BJ (cell line): ENCODE data around the gene RAB3GAP2. TPM values are rescaled to one million over a fixed set of nuclear protein-coding genes. Genes with fewer than 3 reads are reported as not detected.
"Not testable (repeated sequence)": the region's sequence is repeated elsewhere in the genome, so short reads cannot be mapped to it uniquely, and the experiment has no call there.

Experiments used
- CTCF ChIA-PET: fragments of 350-600 bp; formaldehyde crosslinking; extraction: SDS; loops from one replicate; lab custom pipeline; 2021; ENCODE audit warnings: antibody characterized with exemption, inconsistent platforms; lab: Yijun Ruan, JAX
- POLR2A ChIA-PET: fragments of 300-600 bp; sonication (Branson Sonifier 250); formaldehyde crosslinking; extraction: SDS; loops from one replicate; lab custom pipeline; 2021; ENCODE audit warnings: antibody characterized with exemption; lab: Charles Lee
- DNase-seq: peaks from one replicate; pipeline ENCODE4 v3.0.0-alpha.2; 2011; ENCODE audit warnings: low read depth
- H3K27me3 ChIP-seq: 2 replicates; pipeline ENCODE4 v1.6.0; 2011; ENCODE audit warnings: low read length; ENCODE audit not compliant: control insufficient read depth, insufficient read depth
- H3K36me3 ChIP-seq: 2 replicates; pipeline ENCODE4 v1.5.1; 2011; ENCODE audit warnings: low read length; ENCODE audit not compliant: control insufficient read depth, insufficient read depth
- H3K4me3 ChIP-seq: 2 replicates; pipeline ENCODE4 v1.5.1; 2011; ENCODE audit warnings: low read depth, mild to moderate bottlenecking, control low read depth, low read length
- polyA plus RNA-seq: library from polyadenylated mRNA; depleted of rRNA; stranded (reverse); fragments of >200 nt; gene quantifications from 2 replicates; pipeline ENCODE4 v1.2.3, GENCODE V29; 2011
- TF ChIP-seq, protein P1 (sequence below): IDR thresholded peaks from 2 replicates; pipeline ENCODE4 v1.5.1; 2011; ENCODE audit warnings: low read depth, mild to moderate bottlenecking, control low read depth, inconsistent platforms, low read length, moderate library complexity; ENCODE audit not compliant: insufficient read depth

Gene RAB3GAP2
- polyA plus RNA-seq, 1 experiment: 25.1 TPM

DNA sequence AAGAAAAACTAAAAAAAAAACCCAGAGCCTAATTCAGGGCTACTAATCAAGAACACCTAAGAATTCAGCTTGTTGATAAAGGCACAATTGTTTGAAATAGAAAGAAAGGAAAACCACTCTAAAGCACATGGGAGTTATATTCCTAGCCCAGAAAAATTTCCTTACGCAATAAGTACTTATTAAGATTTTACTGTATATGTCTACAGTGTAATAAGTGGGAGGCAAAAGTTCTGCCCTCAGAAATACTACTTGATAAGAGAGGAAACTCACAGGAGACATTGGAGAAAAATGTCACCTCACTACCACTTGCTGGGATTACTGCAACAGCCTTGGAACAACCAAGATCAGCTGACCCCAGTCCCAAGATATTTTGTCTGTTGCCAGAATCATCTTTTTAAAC is 112.2 kb downstream of the RAB3GAP2 start:
- H3K27me3 ChIP-seq: no peaks in the 10 kb centered on the region
- DNase-seq: no peak
- ChIA-PET CTCF (interaction anchor here (1.2 to 1.4 kb wide), 2 partner anchors 29 to 615 kb away, joined by 3 read pairs; no protein-coding TSS in a partner anchor), POLR2A (interaction anchor here (0.6 kb wide), 1 partner anchor 37 kb away, joined by 3 read pairs; no protein-coding TSS in a partner anchor)
- no peak overlapping the region for H3K4me3 ChIP-seq
- TF ChIP-seq, protein P1, sequence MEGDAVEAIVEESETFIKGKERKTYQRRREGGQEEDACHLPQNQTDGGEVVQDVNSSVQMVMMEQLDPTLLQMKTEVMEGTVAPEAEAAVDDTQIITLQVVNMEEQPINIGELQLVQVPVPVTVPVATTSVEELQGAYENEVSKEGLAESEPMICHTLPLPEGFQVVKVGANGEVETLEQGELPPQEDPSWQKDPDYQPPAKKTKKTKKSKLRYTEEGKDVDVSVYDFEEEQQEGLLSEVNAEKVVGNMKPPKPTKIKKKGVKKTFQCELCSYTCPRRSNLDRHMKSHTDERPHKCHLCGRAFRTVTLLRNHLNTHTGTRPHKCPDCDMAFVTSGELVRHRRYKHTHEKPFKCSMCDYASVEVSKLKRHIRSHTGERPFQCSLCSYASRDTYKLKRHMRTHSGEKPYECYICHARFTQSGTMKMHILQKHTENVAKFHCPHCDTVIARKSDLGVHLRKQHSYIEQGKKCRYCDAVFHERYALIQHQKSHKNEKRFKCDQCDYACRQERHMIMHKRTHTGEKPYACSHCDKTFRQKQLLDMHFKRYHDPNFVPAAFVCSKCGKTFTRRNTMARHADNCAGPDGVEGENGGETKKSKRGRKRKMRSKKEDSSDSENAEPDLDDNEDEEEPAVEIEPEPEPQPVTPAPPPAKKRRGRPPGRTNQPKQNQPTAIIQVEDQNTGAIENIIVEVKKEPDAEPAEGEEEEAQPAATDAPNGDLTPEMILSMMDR: no peak
- peaks cover 4% of the 10 kb centered on the region for H3K36me3 ChIP-seq

- POLR2A ChIA-PET: no interaction called here
- peaks cover 6% of the 10 kb centered on the region for H3K36me3 ChIP-seq
Measured at GRCh38 chr1:220159041-220159440, 113.2 kb downstream of the RAB3GAP2 start.

DNA sequence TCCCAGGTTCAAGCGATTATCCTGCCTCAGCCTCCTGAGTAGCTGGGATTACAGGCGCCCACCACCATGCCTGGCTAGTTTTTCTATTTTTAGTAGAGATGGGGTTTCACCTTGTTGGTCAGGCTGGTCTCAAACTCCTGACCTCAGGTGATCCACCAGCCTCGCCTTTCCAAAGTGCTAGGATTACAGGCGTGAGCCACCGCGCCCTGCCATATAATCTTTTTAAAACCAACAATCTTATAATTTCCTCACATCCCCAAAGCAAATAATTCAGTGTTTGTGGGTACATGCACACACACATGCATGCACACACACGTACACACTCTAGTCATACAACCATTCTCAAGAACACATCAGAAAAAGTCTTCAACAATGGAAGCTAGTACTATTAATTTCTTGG is 113.7 kb downstream of the RAB3GAP2 start:
- POLR2A ChIA-PET, H3K36me3 ChIP-seq, H3K4me3 ChIP-seq, H3K27me3 ChIP-seq, DNase-seq: not testable (repeated sequence)
- CTCF ChIA-PET: interaction anchor here (1.4 kb wide), 1 partner anchor 31 kb away, joined by 3 read pairs; no protein-coding TSS in a partner anchor

More at GRCh38 chr1:220159041-220159440, 113.2 kb downstream of the RAB3GAP2 start:
- TF ChIP-seq, protein P1: no peak
- CTCF ChIA-PET: interaction anchor here (1.4 kb wide), 1 partner anchor 30 kb away, joined by 3 read pairs; no protein-coding TSS in a partner anchor
- Histone ChIP-seq H3K27me3 (no peaks in the 10 kb centered on the region), H3K4me3 (no peak overlapping the region)
- no peak for DNase-seq

- CTCF ChIA-PET: interaction anchor here (0.7 kb wide), 1 partner anchor 21 kb away, joined by 4 read pairs; no protein-coding TSS in a partner anchor
- DNase-seq: no peak
- peaks cover 6% of the 10 kb centered on the region for H3K36me3 ChIP-seq
- TF ChIP-seq, protein P1: no peak
- no peaks in the 10 kb centered on the region for H3K27me3 ChIP-seq
- POLR2A ChIA-PET: no interaction called here
- H3K4me3 ChIP-seq: no peak overlapping the region
Measured at GRCh38 chr1:220157738-220158137, 114.5 kb downstream of the RAB3GAP2 start.

DNA sequence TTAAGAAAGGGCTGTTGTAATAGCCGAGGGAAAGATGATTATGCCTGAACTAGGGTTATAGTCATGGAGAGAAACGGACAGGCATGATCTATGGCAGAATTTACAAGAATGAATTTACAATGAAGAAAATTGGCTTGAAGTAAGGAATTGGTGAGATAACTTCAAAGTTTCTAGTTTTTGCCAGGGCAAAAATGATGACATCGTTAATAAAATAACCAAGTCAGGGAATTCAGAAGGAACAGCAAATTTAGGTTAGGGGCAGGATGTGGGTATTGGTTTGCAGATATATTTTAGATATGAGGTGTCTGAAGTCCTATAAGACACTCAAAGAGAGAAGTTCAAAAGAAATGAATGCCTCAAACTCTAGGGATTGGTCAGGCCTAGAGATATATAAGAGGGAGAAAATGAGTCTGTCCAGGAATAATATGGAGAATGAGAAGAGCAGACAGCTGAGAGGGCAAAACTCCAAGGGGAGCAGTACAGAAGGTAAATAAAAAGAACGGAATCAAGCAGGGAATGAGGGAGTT is 115.6 kb downstream of the RAB3GAP2 start:
- Histone ChIP-seq H3K4me3 (no peak overlapping the region), H3K36me3 (peaks cover 8% of the 10 kb centered on the region), H3K27me3 (no peaks in the 10 kb centered on the region)
- CTCF ChIA-PET: interaction anchor here (0.8 kb wide), 1 partner anchor 12 kb away, joined by 3 read pairs; no protein-coding TSS in a partner anchor
- TF ChIP-seq, protein P1: no peak
- POLR2A ChIA-PET: no interaction called here
- no peak for DNase-seq
